Panc1 (cell line): ENCODE measurements around the gene HNRNPU. TPM values are rescaled to one million over a fixed set of nuclear protein-coding genes. Genes with fewer than 3 reads are reported as not detected.
A peak's percentile ranks its signal among the peaks of the same experiment; 100 is the strongest.

Experiments
- ATAC-seq: fragments of 200-7000 bp; cut with Tn5 transposase; 2 replicates; pipeline ENCODE4 v1.9.1; 2020; ENCODE audit warnings: mild to moderate bottlenecking, moderate library complexity
- BruUV-seq: library from RNA; stranded (reverse); fragments of 400-500 nt; replicated peaks from 2 replicates; lab custom pipeline; 2021; lab: Mats Ljungman, UMichigan
- CTCF ChIA-PET: fragments of 300-600 bp; sonication (Branson Sonifier 250); formaldehyde crosslinking; loops from one replicate; lab custom pipeline; 2022; ENCODE audit warnings: antibody characterized with exemption; lab: Charles Lee
- POLR2A ChIA-PET: fragments of 300-600 bp; sonication (Branson Sonifier 250); formaldehyde crosslinking; loops from one replicate; lab custom pipeline; 2022; ENCODE audit warnings: antibody characterized with exemption; lab: Charles Lee
- DNase-seq: peaks from one replicate; pipeline ENCODE4 v3.0.0-alpha.2; 2010; ENCODE audit warnings: low read depth, low spot score
- H3K27ac ChIP-seq: 2 replicates; pipeline ENCODE4 v1.5.1; 2011; ENCODE audit warnings: mild to moderate bottlenecking, low read length, inconsistent platforms
- H3K27me3 ChIP-seq: fragments of 200-500 bp; sonication (Bioruptor generic); 2 replicates; pipeline ENCODE4 v1.6.0; 2014; ENCODE audit warnings: low read length, inconsistent platforms; ENCODE audit not compliant: control insufficient read depth, insufficient read depth
- H3K36me3 ChIP-seq: fragments of 200-500 bp; sonication (Bioruptor generic); 2 replicates; pipeline ENCODE4 v1.5.1; 2014; ENCODE audit warnings: inconsistent platforms, mild to moderate bottlenecking, low read length, moderate library complexity; ENCODE audit not compliant: control insufficient read depth, insufficient read depth
- H3K4me1 ChIP-seq: 2 replicates; pipeline ENCODE4 v1.5.1; 2011; ENCODE audit warnings: inconsistent platforms, mild to moderate bottlenecking, low read length, moderate library complexity; ENCODE audit not compliant: control insufficient read depth, insufficient read depth
- H3K4me3 ChIP-seq, 2 experiments: 2 replicates each; pipeline ENCODE4 v1.5.1; 2011 to 2012; ENCODE audit warnings: low read depth in 2 of 2, low read length in 2 of 2, mild to moderate bottlenecking in 2 of 2, inconsistent platforms in 1 of 2, moderate library complexity in 1 of 2
- H3K9me3 ChIP-seq: fragments of 200-500 bp; sonication (Bioruptor generic); 2 replicates; pipeline ENCODE4 v1.5.1; 2014; ENCODE audit warnings: low read depth, mild to moderate bottlenecking, inconsistent platforms, low read length, moderate library complexity; ENCODE audit not compliant: control insufficient read depth, insufficient read depth
- CTCF ChIP-seq: fragments of 450-650 bp; IDR thresholded peaks from 2 replicates; pipeline ENCODE4 v1.5.1; 2017; ENCODE audit warnings: mild to moderate bottlenecking
- POLR2AphosphoS5 ChIP-seq: IDR thresholded peaks from 2 replicates; pipeline ENCODE4 v1.6.1; 2012; ENCODE audit warnings: mild to moderate bottlenecking, low read depth, low read length, moderate library complexity
- REST ChIP-seq, 2 experiments: IDR thresholded peaks; 2 replicates each; pipeline ENCODE4 v1.6.1; 2011 to 2012; ENCODE audit warnings: low read depth in 2 of 2, control low read depth in 1 of 2, low read length in 1 of 2, mild to moderate bottlenecking in 1 of 2, moderate library complexity in 1 of 2; ENCODE audit not compliant: insufficient read depth in 1 of 2
- SIN3A ChIP-seq: IDR thresholded peaks from 2 replicates; pipeline ENCODE4 v1.6.1; 2012; ENCODE audit warnings: low read depth, mild to moderate bottlenecking, low read length, moderate library complexity, borderline replicate concordance; ENCODE audit not compliant: insufficient read depth
- TCF7L2 ChIP-seq: IDR thresholded peaks from 2 replicates; pipeline ENCODE4 v1.6.1; 2011; ENCODE audit warnings: mild to moderate bottlenecking, low read depth, low read length, inconsistent platforms
- in situ Hi-C: cut with HindIII; loops from 2 replicates; pipeline ENCODE4 v1.10.0; 2016; ENCODE audit warnings: low sequenced_read_pairs, low pct_unique_long_range_greater_than_20kb
- intact Hi-C: fragments of 100-400 bp; cut with micrococcal nuclease; formaldehyde crosslinking; loops from one replicate; pipeline ENCODE4 v1.10.0; 2022; ENCODE audit not compliant: unreplicated experiment
- total RNA-seq: library from RNA; stranded (reverse); gene quantifications from one replicate; pipeline ENCODE4 v1.2.1, GENCODE V29; 2021; ENCODE audit not compliant: unreplicated experiment

The HNRNPU gene
- total RNA-seq, 1 experiment from 2014 or later: 361 TPM

GRCh38 chr1:244863491-244864252, 671 bp downstream of the HNRNPU start:
- intact Hi-C loops: loop anchor here (2.0 kb wide), 2 partner anchors 101 to 179 kb away; no protein-coding TSS in a partner anchor
- Histone ChIP-seq H3K36me3 (peaks cover 37% of the 10 kb centered on the region), H3K9me3 (no peaks in the 10 kb centered on the region), H3K27me3 (no peaks in the 10 kb centered on the region), H3K4me1 (peaks cover 42% of the 10 kb centered on the region), H3K27ac (peak overlapping the region; percentile 80), H3K4me3 (peak overlapping the region; percentile 77 to 88)
- BruUV-seq: TSS peak; percentile 84
- no peak for DNase-seq
- CTCF ChIA-PET: interaction anchor here (0.6 kb wide), 1 partner anchor 108 kb away, joined by 8 read pairs; no protein-coding TSS in a partner anchor
- ATAC-seq: peak; percentile 1
- in situ Hi-C loops: no loop called here
- TF ChIP-seq CTCF (no peak), POLR2AphosphoS5 (no peak), SIN3A (0 out of 2 replicates have a peak, but pooled peaks have one; percentile 11), REST (IDR thresholded peaks at IDR 0.05; ENCODE audit: insufficient read depth in 1 of 2, low read depth in 2 of 2, low read length in 1 of 2) (peak in 1 of 2 experiments; percentile 8; a peak in 1 of 4 replicates), TCF7L2 (no peak)
- POLR2A ChIA-PET: interaction anchor here (0.6 to 1.3 kb wide), 3 partner anchors 19 to 115 kb away, joined by 4 to 7 read pairs (median 6); partner anchors contain the start of gene COX20

- peak overlapping the region; percentile 91 for H3K27ac ChIP-seq
- peaks cover 45% of the 10 kb centered on the region for H3K36me3 ChIP-seq
- H3K4me3 ChIP-seq: peak overlapping the region; percentile 77 to 88
- no peaks in the 10 kb centered on the region for H3K9me3 ChIP-seq
- ATAC-seq: peak; percentile 85
- no peaks in the 10 kb centered on the region for H3K27me3 ChIP-seq
- peaks cover 48% of the 10 kb centered on the region for H3K4me1 ChIP-seq
- intact Hi-C loops (no loop called here), in situ Hi-C loops (no loop called here)
- ChIA-PET POLR2A (interaction anchor here (0.6 to 1.1 kb wide), 5 partner anchors 12 to 1531 kb away, joined by 3 to 8 read pairs (median 4); a partner anchor contains a TSS), CTCF (no interaction called here)
- peak; percentile 79 for TF ChIP-seq SIN3A
- no peak for TF ChIP-seq TCF7L2
- TF ChIP-seq POLR2AphosphoS5: peak; percentile 72
- no peak for TF ChIP-seq CTCF
- no peak for TF ChIP-seq REST (IDR thresholded peaks at IDR 0.05; ENCODE audit: insufficient read depth in 1 of 2, low read depth in 2 of 2, low read length in 1 of 2)
- peak; percentile 48 for DNase-seq
- BruUV-seq: no TSS peak
Measured at GRCh38 chr1:244862699-244863490, 1.4 kb downstream of the HNRNPU start.
